H9 (cell line): ENCODE data around the gene CKS2. TPM values are rescaled to one million over a fixed set of nuclear protein-coding genes. Genes with fewer than 3 reads are reported as not detected.

Experiments
- DNase-seq: peaks from one replicate; pipeline ENCODE4 v3.0.0-alpha.2; 2017
- H2AFZ ChIP-seq: one replicate; pipeline ENCODE4 v1.6.1; 2013; ENCODE audit warnings: mild to moderate bottlenecking, low read length, control low read depth, moderate library complexity
- H2AK5ac ChIP-seq: 2 replicates; pipeline ENCODE4 v1.6.1; 2013; ENCODE audit warnings: low read length, control low read depth, mixed read lengths; ENCODE audit not compliant: insufficient read length
- H2BK120ac ChIP-seq: one replicate; pipeline ENCODE4 v1.6.1; 2013; ENCODE audit warnings: low read depth, mild to moderate bottlenecking, low read length, control low read depth, inconsistent platforms; ENCODE audit not compliant: poor library complexity, severe bottlenecking
- H2BK12ac ChIP-seq: 2 replicates; pipeline ENCODE4 v1.6.1; 2013; ENCODE audit warnings: low read length, control low read depth, mixed read lengths, low read depth; ENCODE audit not compliant: insufficient read length
- H2BK15ac ChIP-seq: 2 replicates; pipeline ENCODE4 v1.6.1; 2013; ENCODE audit warnings: low read depth, low read length, control low read depth
- H2BK20ac ChIP-seq: one replicate; pipeline ENCODE4 v1.6.1; 2013; ENCODE audit warnings: low read depth, mild to moderate bottlenecking, low read length, control low read depth, inconsistent platforms; ENCODE audit not compliant: poor library complexity, severe bottlenecking
- H2BK5ac ChIP-seq: 2 replicates; pipeline ENCODE4 v1.6.1; 2013; ENCODE audit warnings: low read length, control low read depth, mixed read lengths; ENCODE audit not compliant: insufficient read length
- H3K14ac ChIP-seq: 2 replicates; pipeline ENCODE4 v1.6.1; 2013; ENCODE audit warnings: low read length, control low read depth; ENCODE audit not compliant: insufficient read depth
- H3K18ac ChIP-seq: 2 replicates; pipeline ENCODE4 v1.6.1; 2013; ENCODE audit warnings: low read depth, mild to moderate bottlenecking, mixed read lengths, low read length, control low read depth; ENCODE audit not compliant: insufficient read length
- H3K23ac ChIP-seq: 2 replicates; pipeline ENCODE4 v1.6.1; 2013; ENCODE audit warnings: low read length, control low read depth, mixed read lengths, low read depth; ENCODE audit not compliant: insufficient read length
- H3K23me2 ChIP-seq: 2 replicates; pipeline ENCODE4 v1.6.1; 2013; ENCODE audit warnings: low read depth, mild to moderate bottlenecking, mixed read lengths, low read length, control low read depth; ENCODE audit not compliant: insufficient read length, poor library complexity, severe bottlenecking
- H3K27ac ChIP-seq: 2 replicates; pipeline ENCODE4 v1.5.1; 2013; ENCODE audit warnings: low read length, control low read depth, mixed read lengths, low read depth; ENCODE audit not compliant: insufficient read length
- H3K27me3 ChIP-seq: 2 replicates; pipeline ENCODE4 v1.6.1; 2013; ENCODE audit warnings: low read length, control low read depth, inconsistent platforms; ENCODE audit not compliant: insufficient read depth
- H3K4ac ChIP-seq: 2 replicates; pipeline ENCODE4 v1.6.1; 2013; ENCODE audit warnings: low read depth, mild to moderate bottlenecking, control low read depth, inconsistent platforms, low read length, moderate library complexity
- H3K4me1 ChIP-seq: 2 replicates; pipeline ENCODE4 v1.6.1; 2013; ENCODE audit warnings: low read length, control low read depth, inconsistent platforms; ENCODE audit not compliant: insufficient read depth
- H3K4me2 ChIP-seq: 2 replicates; pipeline ENCODE4 v1.6.1; 2013; ENCODE audit warnings: low read length, control low read depth, mixed read lengths; ENCODE audit not compliant: insufficient read length, insufficient read depth
- H3K56ac ChIP-seq: 2 replicates; pipeline ENCODE4 v1.6.1; 2013; ENCODE audit warnings: low read depth, mild to moderate bottlenecking, mixed read lengths, low read length, control low read depth; ENCODE audit not compliant: insufficient read length
- H3K79me1 ChIP-seq: 2 replicates; pipeline ENCODE4 v1.6.1; 2013; ENCODE audit warnings: low read depth, mild to moderate bottlenecking, moderate library complexity, low read length, control low read depth, inconsistent platforms; ENCODE audit not compliant: insufficient read depth, poor library complexity, severe bottlenecking
- H3K79me2 ChIP-seq: 2 replicates; pipeline ENCODE4 v1.6.1; 2013; ENCODE audit warnings: low read length, control low read depth, inconsistent platforms; ENCODE audit not compliant: insufficient read depth
- H3K9ac ChIP-seq: 2 replicates; pipeline ENCODE4 v1.6.1; 2013; ENCODE audit warnings: low read length, control low read depth, mixed read lengths; ENCODE audit not compliant: insufficient read length; ENCODE audit errors: extremely low read depth
- H3K9me3 ChIP-seq: one replicate; pipeline ENCODE4 v1.6.1; 2013; ENCODE audit warnings: low read depth, low read length, inconsistent platforms; ENCODE audit not compliant: control insufficient read depth
- H3T11ph ChIP-seq: one replicate; pipeline ENCODE4 v1.6.1; 2013; ENCODE audit warnings: mild to moderate bottlenecking, low read length, control low read depth, inconsistent platforms
- H4K20me1 ChIP-seq: one replicate; pipeline ENCODE4 v1.6.1; 2013; ENCODE audit not compliant: control insufficient read depth, insufficient read length, insufficient read depth
- H4K5ac ChIP-seq: 2 replicates; pipeline ENCODE4 v1.6.1; 2013; ENCODE audit warnings: low read depth, mild to moderate bottlenecking, mixed read lengths, low read length, control low read depth; ENCODE audit not compliant: insufficient read length
- H4K8ac ChIP-seq: replicated peaks from 2 replicates; pipeline ENCODE4 v1.6.1; 2013; ENCODE audit warnings: low read length, control low read depth, mixed read lengths, low read depth; ENCODE audit not compliant: insufficient read length
- H4K91ac ChIP-seq: 2 replicates; pipeline ENCODE4 v1.6.1; 2013; ENCODE audit warnings: low read depth, mild to moderate bottlenecking, moderate library complexity, mixed read lengths, low read length, control low read depth; ENCODE audit not compliant: insufficient read length
- H3K27ac Mint-ChIP-seq, 3 experiments: 2 replicates in 2 of 3; 3 replicates in 1 of 3; pipeline ENCODE4 v1.8.0; 2020 to 2021; ENCODE audit warnings: mixed read lengths in 3 of 3, mild to moderate bottlenecking in 1 of 3, moderate library complexity in 1 of 3
- H3K27me3 Mint-ChIP-seq: 2 replicates; pipeline ENCODE4 v1.8.0; 2021; ENCODE audit warnings: low read depth, mild to moderate bottlenecking, moderate library complexity, mixed read lengths
- H3K36me3 Mint-ChIP-seq, 3 experiments: 2 replicates in 2 of 3; 3 replicates in 1 of 3; pipeline ENCODE4 v1.8.0; 2020 to 2021; ENCODE audit warnings: low read depth in 3 of 3, mixed read lengths in 3 of 3; ENCODE audit not compliant: insufficient read depth in 1 of 3
- H3K4me1 Mint-ChIP-seq, 2 experiments: 2 replicates each; pipeline ENCODE4 v1.8.0; 2020; ENCODE audit warnings: mixed read lengths in 2 of 2
- H3K4me3 Mint-ChIP-seq, 2 experiments: 2 replicates in 1 of 2; 3 replicates in 1 of 2; pipeline ENCODE4 v1.8.0; 2020 to 2021; ENCODE audit warnings: mild to moderate bottlenecking in 2 of 2, mixed read lengths in 2 of 2, moderate library complexity in 1 of 2
- H3K9me3 Mint-ChIP-seq, 2 experiments: 2 replicates in 1 of 2; 3 replicates in 1 of 2; pipeline ENCODE4 v1.8.0; 2020; ENCODE audit warnings: mild to moderate bottlenecking in 2 of 2, mixed read lengths in 2 of 2, moderate library complexity in 1 of 2
- WGBS: extraction: QIAGEN DNeasy Blood & Tissue Kit; methylation state at CpG from one replicate; pipeline ENCODE4 v1.1.7; 2013; ENCODE audit warnings: missing lambda C conversion rate, low lambda C conversion rate, mixed read lengths; ENCODE audit not compliant: insufficient read length; ENCODE audit errors: extremely low coverage; 5-methylcytosine and 5-hydroxymethylcytosine counted together
- total RNA-seq: library from RNA; stranded (reverse); gene quantifications from 2 replicates; pipeline ENCODE4 v1.2.1, GENCODE V29; 2021
- TF ChIP-seq, protein P1 (sequence below): fragments of 200-600 bp; sonication (generic); conservative IDR thresholded peaks from 3 replicates; pipeline ENCODE4 v1.8.0; 2021; ENCODE audit warnings: antibody characterized with exemption, mild to moderate bottlenecking

The CKS2 gene
- total RNA-seq, 1 experiment from 2014 or later, result 211 TPM

DNA sequence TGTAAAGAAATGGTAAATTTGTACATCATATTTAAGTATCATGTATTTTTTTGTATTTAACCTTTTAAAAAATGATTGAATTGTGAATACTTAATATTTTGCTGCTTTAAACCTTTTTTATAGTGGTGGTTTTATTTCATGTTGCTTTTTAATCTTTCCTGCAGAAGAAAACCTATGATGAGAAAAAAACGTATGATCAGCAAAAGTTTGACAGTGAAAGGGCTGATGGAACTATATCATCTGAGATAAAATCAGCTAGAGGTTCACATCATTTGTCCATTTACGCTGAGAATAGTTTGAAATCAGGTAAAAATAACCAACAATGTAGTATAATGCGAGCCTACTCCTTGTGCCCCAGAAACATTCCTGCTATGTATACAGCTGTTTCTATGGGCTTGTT, 14.7 kb downstream of the CKS2 start:
- Histone ChIP-seq H4K91ac (no peak overlapping the region), H3K27ac (no peak overlapping the region), H3K14ac (no peak overlapping the region), H2AFZ (no peak overlapping the region), H3K4me2 (no peak overlapping the region), H2AK5ac (no peak overlapping the region), H4K8ac (no peak overlapping the region), H3K9me3 (no peaks in the 10 kb centered on the region), H3K23me2 (no peaks in the 10 kb centered on the region), H2BK5ac (no peak overlapping the region), H3K23ac (no peak overlapping the region), H2BK120ac (no peak overlapping the region), H3K18ac (no peak overlapping the region), H3K56ac (no peak overlapping the region), H4K5ac (no peak overlapping the region), H3T11ph (no peak overlapping the region), H3K79me1 (peaks cover 10% of the 10 kb centered on the region), H3K9ac (no peak overlapping the region), H3K79me2 (peaks cover 13% of the 10 kb centered on the region; the same call in 1 of the 2 replicates), H2BK12ac (no peak overlapping the region), H2BK15ac (no peak overlapping the region), H3K4me1 (no peaks in the 10 kb centered on the region), H2BK20ac (no peak overlapping the region), H4K20me1 (no peaks in the 10 kb centered on the region), H3K4ac (no peak overlapping the region), H3K27me3 (no peaks in the 10 kb centered on the region)
- H3K9me3 Mint-ChIP-seq, result no peaks in the 10 kb centered on the region
- no peaks in the 10 kb centered on the region for H3K27me3 Mint-ChIP-seq
- peaks cover 19 to 62% (median 49%) of the 10 kb centered on the region in 3 experiments; a peak in 6 of 7 replicates for H3K36me3 Mint-ChIP-seq
- TF ChIP-seq, protein P1, sequence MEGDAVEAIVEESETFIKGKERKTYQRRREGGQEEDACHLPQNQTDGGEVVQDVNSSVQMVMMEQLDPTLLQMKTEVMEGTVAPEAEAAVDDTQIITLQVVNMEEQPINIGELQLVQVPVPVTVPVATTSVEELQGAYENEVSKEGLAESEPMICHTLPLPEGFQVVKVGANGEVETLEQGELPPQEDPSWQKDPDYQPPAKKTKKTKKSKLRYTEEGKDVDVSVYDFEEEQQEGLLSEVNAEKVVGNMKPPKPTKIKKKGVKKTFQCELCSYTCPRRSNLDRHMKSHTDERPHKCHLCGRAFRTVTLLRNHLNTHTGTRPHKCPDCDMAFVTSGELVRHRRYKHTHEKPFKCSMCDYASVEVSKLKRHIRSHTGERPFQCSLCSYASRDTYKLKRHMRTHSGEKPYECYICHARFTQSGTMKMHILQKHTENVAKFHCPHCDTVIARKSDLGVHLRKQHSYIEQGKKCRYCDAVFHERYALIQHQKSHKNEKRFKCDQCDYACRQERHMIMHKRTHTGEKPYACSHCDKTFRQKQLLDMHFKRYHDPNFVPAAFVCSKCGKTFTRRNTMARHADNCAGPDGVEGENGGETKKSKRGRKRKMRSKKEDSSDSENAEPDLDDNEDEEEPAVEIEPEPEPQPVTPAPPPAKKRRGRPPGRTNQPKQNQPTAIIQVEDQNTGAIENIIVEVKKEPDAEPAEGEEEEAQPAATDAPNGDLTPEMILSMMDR, result no peak
- DNase-seq, result no peak
- no peak overlapping the region for H3K4me3 Mint-ChIP-seq
- WGBS, result no CpG with 5 or more reads among the region's 3 CpGs
- no peaks in the 10 kb centered on the region for H3K4me1 Mint-ChIP-seq
- H3K27ac Mint-ChIP-seq, result no peak overlapping the region
